ENCODE results near the gene ZBTB7A. TPM values are rescaled to one million over a fixed set of nuclear protein-coding genes. Genes with fewer than 3 reads are reported as not detected.

Gene ZBTB7A
- total RNA-seq, 2 donors from 2014 or later: 63.4 to 70.5 TPM

- Mint-ChIP-seq H3K9me3 (no peaks in the 10 kb centered on the region), H3K36me3 (no peaks in the 10 kb centered on the region), H3K4me3 (peak overlapping the region; percentile 85), H3K27ac (peak overlapping the region; percentile 98), H3K27me3 (no peaks in the 10 kb centered on the region), H3K4me1 (ENCODE audit: low read depth in 2 of 2) (peaks cover 16 to 40% of the 10 kb centered on the region in 2 donors)
- no peak for ATAC-seq
- DNase-seq (ENCODE audit: low spot score): no peak
Observed at GRCh38 chr19:4087787-4088679, 21.3 kb upstream of the ZBTB7A start.

GRCh38 chr19:4086411-4086867, 19.7 kb upstream of the ZBTB7A start:
- Mint-ChIP-seq H3K27me3 (no peaks in the 10 kb centered on the region), H3K9me3 (no peaks in the 10 kb centered on the region), H3K4me1 (ENCODE audit: low read depth in 2 of 2) (peaks cover 16 to 40% of the 10 kb centered on the region in 2 donors), H3K4me3 (no peak overlapping the region), H3K27ac (peak overlapping the region; percentile 83 to 98), H3K36me3 (no peaks in the 10 kb centered on the region)
- no peak for DNase-seq (ENCODE audit: low spot score)
- no peak for ATAC-seq

GRCh38 chr19:4084547-4084877, 17.8 kb upstream of the ZBTB7A start:
- Mint-ChIP-seq H3K9me3 (no peaks in the 10 kb centered on the region), H3K4me3 (peak overlapping the region; percentile 55), H3K27me3 (no peaks in the 10 kb centered on the region), H3K27ac (peak overlapping the region; percentile 65 to 88), H3K36me3 (no peaks in the 10 kb centered on the region), H3K4me1 (ENCODE audit: low read depth in 2 of 2) (peaks cover 11 to 34% of the 10 kb centered on the region in 2 donors)
- DNase-seq (ENCODE audit: low spot score): no peak
- ATAC-seq: peak in 1 of 2 donors; percentile 15

GRCh38 chr19:4083677-4084546, 17.2 kb upstream of the ZBTB7A start:
- peak; percentile 69 for ATAC-seq
- H3K4me1 Mint-ChIP-seq (ENCODE audit: low read depth in 2 of 2): peaks cover 10 to 32% of the 10 kb centered on the region in 2 donors
- H3K4me3 Mint-ChIP-seq: peak overlapping the region; percentile 55
- peak overlapping the region; percentile 65 to 88 for H3K27ac Mint-ChIP-seq
- H3K27me3 Mint-ChIP-seq: no peaks in the 10 kb centered on the region
- H3K36me3 Mint-ChIP-seq: no peaks in the 10 kb centered on the region
- DNase-seq (ENCODE audit: low spot score): no peak
- no peaks in the 10 kb centered on the region for H3K9me3 Mint-ChIP-seq

- DNase-seq (ENCODE audit: low spot score) (no peak), ATAC-seq (no peak)
- H3K4me1 Mint-ChIP-seq (ENCODE audit: low read depth in 2 of 2): peaks cover 17 to 34% of the 10 kb centered on the region in 2 donors
- H3K27me3 Mint-ChIP-seq: no peaks in the 10 kb centered on the region
- H3K4me3 Mint-ChIP-seq: no peak overlapping the region
- H3K9me3 Mint-ChIP-seq: no peaks in the 10 kb centered on the region
- no peak overlapping the region for H3K27ac Mint-ChIP-seq
- no peaks in the 10 kb centered on the region for H3K36me3 Mint-ChIP-seq
Observed at GRCh38 chr19:4082172-4082571, 15.5 kb upstream of the ZBTB7A start.

- Mint-ChIP-seq H3K4me3 (no peak overlapping the region), H3K4me1 (ENCODE audit: low read depth in 2 of 2) (peaks cover 21 to 39% of the 10 kb centered on the region in 2 donors), H3K36me3 (no peaks in the 10 kb centered on the region), H3K27ac (peak overlapping the region in 1 of 2 donors; percentile 60), H3K27me3 (no peaks in the 10 kb centered on the region), H3K9me3 (no peaks in the 10 kb centered on the region)
- no peak for ATAC-seq
- DNase-seq (ENCODE audit: low spot score): no peak
Observed at GRCh38 chr19:4081441-4082129, 14.9 kb upstream of the ZBTB7A start.

- Mint-ChIP-seq H3K4me3 (no peak overlapping the region), H3K36me3 (no peaks in the 10 kb centered on the region), H3K27me3 (no peaks in the 10 kb centered on the region), H3K9me3 (no peaks in the 10 kb centered on the region), H3K27ac (no peak overlapping the region), H3K4me1 (ENCODE audit: low read depth in 2 of 2) (peaks cover 24 to 37% of the 10 kb centered on the region in 2 donors)
- DNase-seq (ENCODE audit: low spot score) (no peak), ATAC-seq (no peak)
Observed at GRCh38 chr19:4080473-4080872, 13.8 kb upstream of the ZBTB7A start.

GRCh38 chr19:4077800-4078684, 11.3 kb upstream of the ZBTB7A start:
- Mint-ChIP-seq H3K27me3 (no peaks in the 10 kb centered on the region), H3K27ac (peak overlapping the region; percentile 81 to 95), H3K4me1 (ENCODE audit: low read depth in 2 of 2) (peaks cover 32 to 38% of the 10 kb centered on the region in 2 donors), H3K9me3 (no peaks in the 10 kb centered on the region), H3K4me3 (peak overlapping the region; percentile 87), H3K36me3 (no peaks in the 10 kb centered on the region)
- DNase-seq (ENCODE audit: low spot score) (no peak), ATAC-seq (peak; percentile 71 to 81)

GRCh38 chr19:4077007-4077374, 10.3 kb upstream of the ZBTB7A start:
- Mint-ChIP-seq H3K9me3 (no peaks in the 10 kb centered on the region), H3K4me3 (no peak overlapping the region), H3K27me3 (no peaks in the 10 kb centered on the region), H3K36me3 (no peaks in the 10 kb centered on the region), H3K27ac (peak overlapping the region; percentile 81 to 95), H3K4me1 (ENCODE audit: low read depth in 2 of 2) (peaks cover 32 to 39% of the 10 kb centered on the region in 2 donors)
- DNase-seq (ENCODE audit: low spot score): no peak
- ATAC-seq: no peak

GRCh38 chr19:4075373-4075772, 8.7 kb upstream of the ZBTB7A start:
- Mint-ChIP-seq H3K36me3 (no peaks in the 10 kb centered on the region), H3K27me3 (no peaks in the 10 kb centered on the region), H3K4me3 (peak overlapping the region; percentile 64), H3K9me3 (no peaks in the 10 kb centered on the region), H3K4me1 (ENCODE audit: low read depth in 2 of 2) (peaks cover 32 to 42% of the 10 kb centered on the region in 2 donors), H3K27ac (peak overlapping the region; percentile 89 to 95)
- peak; percentile 92 for DNase-seq (ENCODE audit: low spot score)
- peak; percentile 87 to 90 for ATAC-seq

- Mint-ChIP-seq H3K36me3 (no peaks in the 10 kb centered on the region), H3K4me1 (ENCODE audit: low read depth in 2 of 2) (peaks cover 33 to 35% of the 10 kb centered on the region in 2 donors), H3K27ac (no peak overlapping the region), H3K27me3 (no peaks in the 10 kb centered on the region), H3K9me3 (no peaks in the 10 kb centered on the region), H3K4me3 (no peak overlapping the region)
- DNase-seq (ENCODE audit: low spot score) (no peak), ATAC-seq (no peak)
Observed at GRCh38 chr19:4071610-4072009, 4.9 kb upstream of the ZBTB7A start.

GRCh38 chr19:4069331-4069959, 2.7 kb upstream of the ZBTB7A start:
- no peaks in the 10 kb centered on the region for H3K9me3 Mint-ChIP-seq
- H3K4me3 Mint-ChIP-seq: peak overlapping the region; percentile 78
- H3K27me3 Mint-ChIP-seq: no peaks in the 10 kb centered on the region
- DNase-seq (ENCODE audit: low spot score) (no peak), ATAC-seq (no peak)
- H3K27ac Mint-ChIP-seq: peak overlapping the region; percentile 47 to 87
- no peaks in the 10 kb centered on the region for H3K36me3 Mint-ChIP-seq
- peaks cover 19 to 23% of the 10 kb centered on the region in 2 donors for H3K4me1 Mint-ChIP-seq (ENCODE audit: low read depth in 2 of 2)
